Activated CD8-positive, alpha-beta T cell treated with anti-CD3 and anti-CD28 coated beads, Interleukin-2, amount 10 ng/mL, durations not matched to agents 7 days and 5 days (primary cell): ENCODE results near the gene TMA7. TPM values are rescaled to one million over a fixed set of nuclear protein-coding genes. Genes with fewer than 3 reads are reported as not detected.

ENCODE experiments used
- ATAC-seq: fragments of 150-1000 bp; cut with Tn5 transposase; one replicate; pipeline ENCODE4 v1.10.0; 2021; ENCODE audit warnings: moderate library complexity
- CTCF ChIA-PET: fragments of 350-600 bp; sonication (Branson Sonifier 250); formaldehyde crosslinking; loops from one replicate; lab custom pipeline; 2021; ENCODE audit warnings: antibody characterized with exemption; lab: Charles Lee
- POLR2A ChIA-PET: fragments of 350-600 bp; sonication (Branson Sonifier 250); formaldehyde crosslinking; loops from one replicate; lab custom pipeline; 2021; ENCODE audit warnings: antibody characterized with exemption; lab: Charles Lee
- DNase-seq: peaks from one replicate; pipeline ENCODE4 v3.0.0-alpha.2; 2020
- H3K27ac Mint-ChIP-seq: one replicate; pipeline ENCODE4 v1.8.0; 2021; ENCODE audit warnings: mild to moderate bottlenecking, mixed read lengths
- H3K27me3 Mint-ChIP-seq: one replicate; pipeline ENCODE4 v1.8.0; 2021; ENCODE audit warnings: low read depth, mixed read lengths
- H3K36me3 Mint-ChIP-seq: one replicate; pipeline ENCODE4 v1.8.0; 2021; ENCODE audit warnings: low read depth, mixed read lengths
- H3K4me1 Mint-ChIP-seq: one replicate; pipeline ENCODE4 v1.8.0; 2021; ENCODE audit warnings: low read depth, mixed read lengths
- H3K4me3 Mint-ChIP-seq: one replicate; pipeline ENCODE4 v1.8.0; 2021; ENCODE audit warnings: mild to moderate bottlenecking, mixed read lengths
- H3K9me3 Mint-ChIP-seq: one replicate; pipeline ENCODE4 v1.8.0; 2022; ENCODE audit warnings: mixed read lengths; ENCODE audit not compliant: insufficient read depth
- total RNA-seq, 2 experiments: library from RNA; stranded (reverse); gene quantifications; one replicate each; pipeline ENCODE4 v1.2.3, GENCODE V29; 2021

TMA7 gene
- total RNA-seq, 2 experiments from 2014 or later: 339 to 364 TPM

DNA sequence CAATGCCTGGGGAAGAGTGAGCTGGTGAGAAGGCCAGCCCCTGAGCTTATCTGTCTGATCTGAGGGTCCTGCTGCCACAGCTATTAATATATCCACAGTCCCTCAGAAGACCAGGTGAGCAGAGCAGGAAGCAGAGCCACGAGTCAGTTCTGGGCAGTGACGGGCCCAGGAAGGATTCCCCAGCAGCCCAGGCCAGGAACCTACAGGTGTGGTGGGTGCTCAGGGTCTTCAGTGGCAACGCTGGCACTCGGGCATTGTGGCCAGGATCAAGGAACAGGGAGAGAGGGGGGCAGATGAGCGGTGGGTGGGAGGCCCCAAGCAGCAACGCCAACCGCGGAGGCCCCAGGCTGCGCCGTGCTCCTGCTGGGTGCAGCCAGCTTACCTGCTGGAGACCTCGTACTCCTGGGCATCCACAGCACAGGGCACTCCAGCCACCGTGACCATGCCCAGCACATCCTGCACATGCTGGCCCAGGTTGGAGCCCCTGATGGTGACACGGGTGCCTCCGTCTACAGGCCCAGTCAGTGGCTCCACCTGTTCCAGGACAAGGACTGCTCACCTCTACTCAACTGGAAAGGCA lies 22.4 kb upstream of the TMA7 start:
- ChIA-PET POLR2A (interaction anchor here (1.1 kb wide), 1 partner anchor 10 kb away, joined by 5 read pairs; no protein-coding TSS in a partner anchor), CTCF (interaction anchor here (0.6 to 7.3 kb wide), 2 partner anchors 17 to 18 kb away, joined by 3 to 47 read pairs; no protein-coding TSS in a partner anchor)
- Mint-ChIP-seq H3K36me3 (no peaks in the 10 kb centered on the region), H3K9me3 (no peaks in the 10 kb centered on the region), H3K27ac (no peak overlapping the region), H3K27me3 (no peaks in the 10 kb centered on the region), H3K4me3 (no peak overlapping the region), H3K4me1 (peaks cover 4% of the 10 kb centered on the region)
- ATAC-seq (no peak), DNase-seq (no peak)

DNA sequence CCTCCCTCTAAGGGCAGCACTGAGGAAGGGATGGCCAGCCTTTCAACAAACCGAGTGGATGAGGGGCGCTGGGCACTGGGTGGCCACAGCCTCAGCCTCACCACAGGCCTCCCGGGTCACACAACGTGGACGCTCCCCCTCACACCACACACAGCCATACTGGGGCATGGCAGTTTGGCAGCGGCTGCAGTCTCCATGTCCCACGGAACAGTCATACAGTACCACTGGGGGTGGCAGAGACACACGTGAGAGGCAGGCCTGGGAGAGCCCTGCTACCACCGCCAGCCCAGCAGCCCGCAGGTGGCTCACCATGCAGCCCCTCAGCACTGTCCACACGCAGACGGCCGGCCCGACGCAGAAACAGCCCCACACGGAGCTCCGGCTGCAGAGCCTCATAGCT lies 21.9 kb upstream of the TMA7 start:
- H3K36me3 Mint-ChIP-seq: no peaks in the 10 kb centered on the region
- CTCF ChIA-PET: interaction anchor here (1.5 to 2.3 kb wide), 2 partner anchors 17 to 18 kb away, joined by 5 to 14 read pairs; no protein-coding TSS in a partner anchor
- H3K27ac Mint-ChIP-seq: no peak overlapping the region
- DNase-seq (no peak), ATAC-seq (no peak)
- POLR2A ChIA-PET: no interaction called here
- H3K9me3 Mint-ChIP-seq: no peaks in the 10 kb centered on the region
- no peaks in the 10 kb centered on the region for H3K27me3 Mint-ChIP-seq
- H3K4me3 Mint-ChIP-seq: no peak overlapping the region
- peaks cover 4% of the 10 kb centered on the region for H3K4me1 Mint-ChIP-seq

DNA sequence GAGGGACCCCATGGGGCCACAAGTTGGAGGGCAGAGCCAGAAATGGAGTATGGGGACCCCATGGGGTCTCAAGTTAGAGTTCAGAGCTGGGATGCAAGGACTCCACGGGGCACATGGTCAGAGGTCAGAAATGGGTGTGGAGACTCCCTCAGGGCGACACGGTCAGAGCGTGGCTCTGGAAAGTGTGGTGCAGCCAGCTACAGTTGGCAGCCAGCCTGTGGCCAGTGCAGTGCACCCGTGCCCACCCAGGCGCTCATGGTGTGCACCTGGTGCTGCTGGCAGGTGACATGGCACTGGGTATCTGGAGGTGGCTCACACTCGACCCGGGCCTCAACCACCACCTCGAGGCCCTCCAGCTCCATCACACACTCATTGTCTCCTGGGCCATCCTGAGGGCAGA lies 21.4 kb upstream of the TMA7 start:
- no peak for ATAC-seq
- CTCF ChIA-PET: interaction anchor here (1.5 to 2.3 kb wide), 2 partner anchors 17 to 18 kb away, joined by 5 to 14 read pairs; no protein-coding TSS in a partner anchor
- POLR2A ChIA-PET: no interaction called here

DNA sequence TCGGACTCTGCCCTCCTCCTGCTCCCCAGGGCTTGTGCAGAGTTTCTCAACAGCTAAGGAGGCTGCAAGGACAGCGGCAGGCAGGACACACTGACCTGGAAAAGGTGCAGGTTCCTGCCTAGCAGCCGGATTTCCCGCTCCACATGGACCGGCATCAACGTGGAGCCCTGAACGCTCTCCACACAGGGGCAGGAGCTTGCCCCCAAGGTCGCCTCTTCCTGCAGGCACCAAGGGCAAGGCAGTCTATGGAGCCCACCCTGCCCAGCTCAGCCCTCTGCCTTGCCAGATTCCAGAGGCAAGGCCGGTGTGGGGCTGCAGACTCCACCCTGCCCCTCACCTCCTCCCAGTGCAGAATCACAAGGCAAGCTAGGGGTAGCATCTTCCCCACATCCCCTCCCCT lies 20.9 kb upstream of the TMA7 start:
- ChIA-PET POLR2A (no interaction called here), CTCF (interaction anchor here (1.5 to 2.3 kb wide), 2 partner anchors 17 to 18 kb away, joined by 5 to 14 read pairs; no protein-coding TSS in a partner anchor)
- Mint-ChIP-seq H3K36me3 (no peaks in the 10 kb centered on the region), H3K4me1 (peaks cover 4% of the 10 kb centered on the region), H3K9me3 (no peaks in the 10 kb centered on the region), H3K4me3 (no peak overlapping the region), H3K27ac (no peak overlapping the region), H3K27me3 (no peaks in the 10 kb centered on the region)
- DNase-seq (no peak), ATAC-seq (no peak)

More for the DNA sequence above, 21.4 kb upstream of the TMA7 start:
- no peak overlapping the region for H3K27ac Mint-ChIP-seq
- DNase-seq: no peak
- H3K36me3 Mint-ChIP-seq: no peaks in the 10 kb centered on the region
- H3K9me3 Mint-ChIP-seq: no peaks in the 10 kb centered on the region
- H3K4me3 Mint-ChIP-seq: no peak overlapping the region
- H3K27me3 Mint-ChIP-seq: no peaks in the 10 kb centered on the region
- peaks cover 4% of the 10 kb centered on the region for H3K4me1 Mint-ChIP-seq

DNA sequence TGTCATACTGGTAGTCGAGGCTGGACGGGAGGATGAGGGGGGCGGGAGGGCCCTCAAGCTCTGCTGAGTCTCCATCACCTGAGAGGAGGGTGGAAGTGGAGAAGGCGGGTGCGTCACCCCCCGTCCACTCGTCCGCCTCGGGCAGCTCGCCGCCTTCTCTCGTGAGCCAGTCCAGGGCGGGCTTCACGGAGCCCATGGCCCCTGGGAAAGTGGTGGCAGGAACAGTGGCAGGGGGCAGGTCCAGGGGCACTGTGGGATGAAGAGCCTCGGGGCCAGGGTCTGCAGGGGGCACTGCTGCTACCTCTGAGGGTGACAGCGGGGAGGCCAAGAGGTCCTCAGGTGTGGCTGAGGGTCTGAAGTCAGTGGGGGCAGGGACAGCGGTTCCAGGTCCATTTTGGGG lies 20.5 kb upstream of the TMA7 start:
- H3K4me3 Mint-ChIP-seq: no peak overlapping the region
- no peak for ATAC-seq
- POLR2A ChIA-PET: no interaction called here
- H3K36me3 Mint-ChIP-seq: no peaks in the 10 kb centered on the region
- no peak overlapping the region for H3K27ac Mint-ChIP-seq
- peaks cover 4% of the 10 kb centered on the region for H3K4me1 Mint-ChIP-seq
- CTCF ChIA-PET: interaction anchor here (1.5 to 2.3 kb wide), 2 partner anchors 16 to 19 kb away, joined by 5 to 14 read pairs; no protein-coding TSS in a partner anchor
- no peak for DNase-seq
- H3K27me3 Mint-ChIP-seq: no peaks in the 10 kb centered on the region
- no peaks in the 10 kb centered on the region for H3K9me3 Mint-ChIP-seq

DNA sequence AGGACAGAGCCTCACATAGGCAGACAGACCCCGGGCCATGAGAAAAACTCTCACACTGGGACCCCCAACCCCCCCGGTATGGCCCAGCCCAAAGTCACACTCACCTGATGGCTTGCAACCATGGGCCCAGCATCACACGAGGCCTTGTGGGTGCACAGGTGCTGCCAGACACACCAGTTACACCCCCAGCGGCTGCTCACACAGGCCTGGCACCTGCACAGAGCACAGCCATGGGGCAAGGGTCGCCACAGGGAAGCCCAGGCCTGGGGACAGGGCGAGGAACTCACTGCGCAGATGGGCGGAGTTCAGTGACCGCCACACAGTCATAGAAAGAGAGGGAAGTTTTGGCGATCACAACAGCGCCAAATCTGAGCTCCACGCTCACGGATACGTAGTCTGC lies 19.5 kb upstream of the TMA7 start:
- no peaks in the 10 kb centered on the region for H3K27me3 Mint-ChIP-seq
- DNase-seq: no peak
- CTCF ChIA-PET: interaction anchor here (1.5 to 1.6 kb wide), 2 partner anchors 15 to 20 kb away, joined by 6 to 8 read pairs; no protein-coding TSS in a partner anchor
- H3K4me1 Mint-ChIP-seq: peaks cover 4% of the 10 kb centered on the region
- H3K27ac Mint-ChIP-seq: no peak overlapping the region
- POLR2A ChIA-PET: interaction anchor here (1.0 kb wide), 1 partner anchor 13 kb away, joined by 3 read pairs; no protein-coding TSS in a partner anchor
- H3K36me3 Mint-ChIP-seq: no peaks in the 10 kb centered on the region
- no peak overlapping the region for H3K4me3 Mint-ChIP-seq
- no peak for ATAC-seq
- no peaks in the 10 kb centered on the region for H3K9me3 Mint-ChIP-seq

DNA sequence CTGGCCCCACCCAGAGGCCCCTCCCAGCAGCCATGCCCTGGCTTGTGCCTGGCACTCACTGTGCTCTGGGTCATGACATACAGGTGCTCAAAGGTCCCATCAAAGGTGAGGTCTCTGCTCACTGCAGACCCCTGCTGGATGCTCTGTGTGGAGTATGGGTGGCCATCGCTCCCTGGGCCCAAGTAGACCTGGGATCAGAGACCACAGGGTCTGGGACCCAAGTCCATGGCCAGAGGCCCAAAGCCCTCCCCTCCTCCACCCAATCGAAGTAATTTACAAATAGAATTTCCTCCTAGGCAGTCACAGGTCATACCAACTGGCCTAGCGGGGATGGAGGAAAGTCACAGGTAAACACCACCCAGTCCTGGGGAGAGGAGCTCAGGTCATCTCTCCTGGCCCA lies 17.8 kb upstream of the TMA7 start:
- no peak overlapping the region for H3K4me3 Mint-ChIP-seq
- DNase-seq: no peak
- H3K4me1 Mint-ChIP-seq: peaks cover 4% of the 10 kb centered on the region
- peak; percentile 30 for ATAC-seq
- H3K36me3 Mint-ChIP-seq: no peaks in the 10 kb centered on the region
- no peaks in the 10 kb centered on the region for H3K9me3 Mint-ChIP-seq
- H3K27me3 Mint-ChIP-seq: peaks cover 5% of the 10 kb centered on the region
- CTCF ChIA-PET: interaction anchor here (1.0 to 6.0 kb wide), 2 partner anchors 14 to 22 kb away, joined by 7 to 59 read pairs; no protein-coding TSS in a partner anchor
- POLR2A ChIA-PET: no interaction called here
- no peak overlapping the region for H3K27ac Mint-ChIP-seq

DNA sequence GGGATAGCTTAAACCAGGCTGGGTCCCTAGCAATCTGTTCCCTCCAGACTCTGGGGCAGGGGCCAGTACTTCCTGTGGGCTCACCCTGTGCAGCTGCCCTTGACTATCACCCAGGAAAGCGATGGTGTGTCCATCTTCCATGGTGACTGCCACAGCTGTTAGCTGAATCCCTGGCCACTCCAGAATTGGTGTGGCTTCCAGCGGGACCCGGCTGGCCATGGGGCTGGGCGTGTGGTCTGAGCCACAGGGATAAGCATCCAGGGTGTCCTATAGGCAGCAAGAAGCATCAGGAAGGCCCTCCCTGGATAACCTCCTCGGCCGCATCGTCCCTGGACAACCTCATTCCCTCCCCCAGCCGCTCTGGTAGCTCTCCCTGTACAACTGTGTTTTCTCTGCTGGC lies 17.4 kb upstream of the TMA7 start:
- Mint-ChIP-seq H3K4me3 (no peak overlapping the region), H3K36me3 (no peaks in the 10 kb centered on the region), H3K27ac (no peak overlapping the region), H3K9me3 (no peaks in the 10 kb centered on the region), H3K4me1 (peaks cover 4% of the 10 kb centered on the region), H3K27me3 (peaks cover 9% of the 10 kb centered on the region)
- ATAC-seq: no peak
- ChIA-PET CTCF (interaction anchor here (1.0 to 6.0 kb wide), 2 partner anchors 14 to 22 kb away, joined by 7 to 59 read pairs; no protein-coding TSS in a partner anchor), POLR2A (no interaction called here)
- no peak for DNase-seq

DNA sequence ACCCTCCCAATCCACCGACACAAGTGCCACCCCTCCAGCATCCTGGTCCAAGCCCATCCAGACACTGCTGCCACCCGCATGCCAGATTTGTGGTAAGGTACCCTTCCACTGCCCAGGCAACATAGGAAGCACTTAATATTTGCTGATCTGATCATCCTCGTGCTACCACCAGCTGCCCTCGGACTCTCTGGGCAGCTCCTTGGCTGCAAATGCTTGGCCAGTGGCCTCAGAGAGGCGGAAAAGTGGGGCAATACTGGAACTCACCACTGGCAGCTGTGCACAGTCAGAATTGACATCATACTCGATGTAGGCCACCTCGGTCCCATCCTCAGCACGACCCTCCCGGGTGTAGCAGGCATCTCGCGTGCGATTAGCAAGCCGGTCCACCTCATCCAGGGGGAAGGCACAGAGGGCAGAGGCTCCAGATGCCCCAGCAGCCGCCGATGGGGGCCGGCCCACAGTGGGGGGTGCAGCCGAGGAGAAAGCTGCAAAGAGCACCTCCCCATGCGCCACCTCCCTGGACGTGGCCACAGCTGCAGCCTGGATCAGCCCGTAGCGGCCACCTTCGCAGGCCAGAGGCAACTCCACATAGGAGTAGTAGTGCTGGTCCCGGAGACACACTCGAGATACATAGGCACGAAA lies 16.7 kb upstream of the TMA7 start:
- CTCF ChIA-PET: interaction anchor here (0.6 to 6.0 kb wide), 4 partner anchors 13 to 188 kb away, joined by 3 to 59 read pairs (median 5); no protein-coding TSS in a partner anchor

DNA sequence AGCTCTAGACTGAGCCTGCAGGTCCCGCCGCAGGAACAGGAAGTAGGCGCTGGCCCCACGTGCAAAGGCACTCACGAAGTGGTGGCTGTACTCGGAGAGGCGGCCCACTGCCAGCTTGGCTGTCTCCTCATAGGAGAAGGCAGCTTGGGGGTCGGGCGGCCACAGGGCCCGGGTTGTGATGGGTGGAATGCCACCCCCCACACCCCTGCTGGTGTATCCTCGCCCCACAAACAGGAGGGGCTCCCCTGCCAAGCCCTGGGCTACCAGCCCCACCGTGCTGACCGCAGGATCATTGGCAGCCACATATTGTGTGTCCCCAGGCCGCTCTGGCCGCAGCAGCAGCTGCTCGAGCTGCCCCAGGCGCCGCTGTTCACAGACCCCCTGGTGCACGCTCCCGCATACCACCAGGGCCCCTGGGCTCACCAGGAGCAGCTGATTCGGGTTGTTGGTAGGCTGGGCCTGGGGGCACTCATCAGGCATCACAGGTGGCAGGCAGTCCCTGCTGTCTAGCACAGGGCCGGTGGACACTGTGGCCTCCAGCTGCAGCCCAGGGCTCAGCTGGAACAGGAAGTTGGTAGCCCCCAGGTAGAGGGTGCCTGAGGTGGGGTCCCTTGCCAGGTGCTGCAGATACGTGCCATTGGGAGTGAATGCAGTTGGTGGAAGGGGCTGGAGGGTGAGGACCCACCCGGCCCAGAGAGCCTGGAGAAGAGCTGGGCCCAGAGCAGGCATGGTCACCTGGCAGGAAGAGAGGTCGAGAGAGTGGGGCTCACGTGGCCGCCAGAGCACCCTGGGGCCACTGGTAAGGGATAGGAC lies 16.0 kb upstream of the TMA7 start:
- Mint-ChIP-seq H3K4me1 (peaks cover 4% of the 10 kb centered on the region), H3K36me3 (no peaks in the 10 kb centered on the region)
- no peak for ATAC-seq

More for the DNA sequence above, 16.7 kb upstream of the TMA7 start:
- H3K9me3 Mint-ChIP-seq: no peaks in the 10 kb centered on the region
- POLR2A ChIA-PET: no interaction called here
- no peak overlapping the region for H3K27ac Mint-ChIP-seq
- H3K4me3 Mint-ChIP-seq: no peak overlapping the region
- H3K27me3 Mint-ChIP-seq: peaks cover 16% of the 10 kb centered on the region
- H3K4me1 Mint-ChIP-seq: peaks cover 4% of the 10 kb centered on the region
- no peaks in the 10 kb centered on the region for H3K36me3 Mint-ChIP-seq
- no peak for DNase-seq
- no peak for ATAC-seq

DNA sequence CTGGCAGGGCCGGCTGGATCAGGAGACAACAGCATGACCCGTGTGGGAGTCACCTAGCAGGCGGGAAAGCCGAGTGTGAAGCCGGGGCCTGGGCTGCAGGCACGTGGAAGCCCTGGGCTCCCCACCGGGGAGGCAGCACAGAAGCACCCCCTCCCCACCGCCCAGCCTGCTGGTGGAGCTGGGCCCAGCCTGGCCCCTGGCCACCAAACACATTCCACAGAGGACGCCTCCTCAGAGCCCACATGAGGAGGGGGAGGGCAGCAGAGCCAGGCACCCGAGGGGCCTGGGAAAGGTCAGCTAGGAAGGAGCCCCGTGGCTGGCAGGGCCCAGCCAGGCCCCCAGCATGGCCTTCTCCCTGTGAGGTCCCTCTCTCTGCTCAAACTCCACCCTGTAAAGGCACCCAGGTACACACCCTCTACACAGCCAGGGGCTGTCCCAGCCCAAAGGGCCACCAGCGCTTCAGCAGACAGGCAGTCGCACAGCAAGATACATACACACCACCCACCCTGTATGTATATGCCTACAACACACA lies 14.7 kb upstream of the TMA7 start:
- ATAC-seq (no peak), DNase-seq (no peak)
- Mint-ChIP-seq H3K27ac (no peak overlapping the region), H3K4me3 (no peak overlapping the region), H3K4me1 (peaks cover 10% of the 10 kb centered on the region), H3K27me3 (peaks cover 18% of the 10 kb centered on the region), H3K9me3 (no peaks in the 10 kb centered on the region), H3K36me3 (peaks cover 2% of the 10 kb centered on the region)
- POLR2A ChIA-PET: no interaction called here
- CTCF ChIA-PET: interaction anchor here (1.6 to 6.0 kb wide), 2 partner anchors 11 to 25 kb away, joined by 6 to 59 read pairs; no protein-coding TSS in a partner anchor

More for the DNA sequence above, 16.0 kb upstream of the TMA7 start:
- Mint-ChIP-seq H3K4me3 (no peak overlapping the region), H3K27ac (no peak overlapping the region), H3K9me3 (no peaks in the 10 kb centered on the region), H3K27me3 (peaks cover 16% of the 10 kb centered on the region)
- POLR2A ChIA-PET: interaction anchor here (0.5 kb wide), 1 partner anchor 98 kb away, joined by 3 read pairs; no protein-coding TSS in a partner anchor
- CTCF ChIA-PET: interaction anchor here (0.6 to 6.0 kb wide), 3 partner anchors 12 to 189 kb away, joined by 3 to 59 read pairs (median 3); no protein-coding TSS in a partner anchor
- DNase-seq: no peak
